SK-N-MC (cell line): Measurements from ENCODE around the gene DIP2C.

Experiments
- EZH2 ChIP-seq: fragments of 200-600 bp; sonication (generic); IDR thresholded peaks from one replicate; pipeline ENCODE4 v1.6.1; 2017; ENCODE audit warnings: antibody characterized with exemption
- FOXP2 ChIP-seq: optimal IDR thresholded peaks from 2 replicates; pipeline ENCODE3; 2011; ENCODE audit warnings: mild to moderate bottlenecking, moderate library complexity; ENCODE audit not compliant: insufficient read depth; ENCODE audit errors: extremely low read length, control extremely low read depth
- POLR2AphosphoS5 ChIP-seq: IDR thresholded peaks from 2 replicates; pipeline ENCODE4 v1.6.1; 2012; ENCODE audit warnings: mild to moderate bottlenecking, low read depth, low read length, borderline replicate concordance

GRCh38 chr10:631266-631665 lies 58.2 kb downstream of the DIP2C start:
- no peak for TF ChIP-seq POLR2AphosphoS5
- no peak for TF ChIP-seq EZH2
- TF ChIP-seq FOXP2 = no peak
